GM12878 (cell line): Measurements from ENCODE around the gene ANKRD53. TPM values are rescaled to one million over a fixed set of nuclear protein-coding genes. Genes with fewer than 3 reads are reported as not detected.

Source experiments
- polyA plus RNA-seq, 11 experiments: library from polyadenylated mRNA; depleted of rRNA in 4 of 11; unstranded in 6 of 11; stranded (reverse) in 5 of 11; fragments of >200 nt; fragmentation: Nextera tagmentation in 4 of 11; fragmentation: Illumina TruSeq in 1 of 11; extraction: Ambion mirVana in 4 of 11; extraction: Trizol in 1 of 11; gene quantifications; 1 replicate in 1 of 11; 2 replicates in 10 of 11; pipeline versions ENCODE4 v1.2.1 to v1.2.3, GENCODE V29; 2011 to 2016; ENCODE audit warnings: inconsistent platforms in 2 of 11, missing spikeins in 2 of 11, low read depth in 1 of 11
- small RNA-seq: library from RNA; depleted of rRNA; stranded (forward); fragments of <200 nt; gene quantifications from one replicate; pipeline ENCODE3, GENCODE V24; 2014
- total RNA-seq, 4 experiments: library from RNA; depleted of rRNA in 3 of 4; stranded (reverse); fragments of >200 nt in 3 of 4; fragmentation: Illumina TruSeq in 1 of 4; extraction: Trizol in 1 of 4; gene quantifications; 2 replicates each; pipeline versions ENCODE4 v1.2.1 to v1.2.3, GENCODE V29; 2013 to 2021

Gene ANKRD53
- total and polyA plus RNA-seq, 10 of the 15 experiments (the other 5 are each of a cell fraction or from before 2014, with no cell fraction given), result 0.04 TPM; not detected in 8

Small RNA genes lying within 50 kb of the gene (small RNA-seq; reads per million reads assigned to genes)
- not detected for gene RN7SL160P

Other genes starting within 250 kb of the ANKRD53 start
Only the 7 nearest of the 11 such genes appear.
- not detected in 2 replicates for gene CD207, start 142.8 kb upstream of the ANKRD53 start, total RNA-seq (2014; rRNA removed)
- not detected in 2 replicates for gene CD207, start 142.8 kb upstream of the ANKRD53 start, total RNA-seq (2014; rRNA removed; fragmentation: Illumina TruSeq; extraction: Trizol)
- not detected in 2 replicates for gene CD207, start 142.8 kb upstream of the ANKRD53 start, total RNA-seq (2021)
- gene CD207, start 142.8 kb upstream of the ANKRD53 start, polyA plus RNA-seq (2011; rRNA removed), result not detected in 2 replicates
- not detected in 2 replicates for gene CD207, start 142.8 kb upstream of the ANKRD53 start, polyA plus RNA-seq (2014; fragmentation: Illumina TruSeq; extraction: Trizol)
- not detected for gene CD207, start 142.8 kb upstream of the ANKRD53 start, polyA plus RNA-seq (2014; fragmentation: Nextera tagmentation; extraction: Ambion mirVana)
- gene CD207, start 142.8 kb upstream of the ANKRD53 start, polyA plus RNA-seq (2014; rRNA removed), result not detected in 2 replicates
- not detected for gene CD207, start 142.8 kb upstream of the ANKRD53 start, polyA plus RNA-seq (2016; fragmentation: Nextera tagmentation; extraction: Ambion mirVana)
- not detected in 2 replicates for gene VAX2, start 78.1 kb upstream of the ANKRD53 start, total RNA-seq (2014; rRNA removed)
- not detected in 2 replicates for gene VAX2, start 78.1 kb upstream of the ANKRD53 start, total RNA-seq (2014; rRNA removed; fragmentation: Illumina TruSeq; extraction: Trizol)
- gene VAX2, start 78.1 kb upstream of the ANKRD53 start, total RNA-seq (2021), result not detected in 2 replicates
- gene VAX2, start 78.1 kb upstream of the ANKRD53 start, polyA plus RNA-seq (2011; rRNA removed), result not detected in 2 replicates
- not detected in 2 replicates for gene VAX2, start 78.1 kb upstream of the ANKRD53 start, polyA plus RNA-seq (2014; fragmentation: Illumina TruSeq; extraction: Trizol)
- gene VAX2, start 78.1 kb upstream of the ANKRD53 start, polyA plus RNA-seq (2014; fragmentation: Nextera tagmentation; extraction: Ambion mirVana), result not detected
- gene VAX2, start 78.1 kb upstream of the ANKRD53 start, polyA plus RNA-seq (2014; rRNA removed), result not detected in 2 replicates
- gene VAX2, start 78.1 kb upstream of the ANKRD53 start, polyA plus RNA-seq (2016; fragmentation: Nextera tagmentation; extraction: Ambion mirVana), result not detected
- gene ATP6V1B1, start 42.7 kb upstream of the ANKRD53 start, total RNA-seq (2014; rRNA removed), result not detected in 2 replicates
- gene ATP6V1B1, start 42.7 kb upstream of the ANKRD53 start, total RNA-seq (2014; rRNA removed; fragmentation: Illumina TruSeq; extraction: Trizol), result not detected in 2 replicates
- gene ATP6V1B1, start 42.7 kb upstream of the ANKRD53 start, total RNA-seq (2021), result not detected in 2 replicates
- gene ATP6V1B1, start 42.7 kb upstream of the ANKRD53 start, polyA plus RNA-seq (2011; rRNA removed), result not detected in 2 replicates
- gene ATP6V1B1, start 42.7 kb upstream of the ANKRD53 start, polyA plus RNA-seq (2014; fragmentation: Illumina TruSeq; extraction: Trizol), result not detected in 2 replicates
- not detected for gene ATP6V1B1, start 42.7 kb upstream of the ANKRD53 start, polyA plus RNA-seq (2014; fragmentation: Nextera tagmentation; extraction: Ambion mirVana)
- gene ATP6V1B1, start 42.7 kb upstream of the ANKRD53 start, polyA plus RNA-seq (2014; rRNA removed), result not detected in 2 replicates
- gene ATP6V1B1, start 42.7 kb upstream of the ANKRD53 start, polyA plus RNA-seq (2016; fragmentation: Nextera tagmentation; extraction: Ambion mirVana), result not detected
- gene TEX261, start 16.2 kb downstream of the ANKRD53 start, total RNA-seq (2014; rRNA removed), result 21.1 and 22.3 TPM in 2 replicates
- 25.6 and 29.7 TPM in 2 replicates for gene TEX261, start 16.2 kb downstream of the ANKRD53 start, total RNA-seq (2014; rRNA removed; fragmentation: Illumina TruSeq; extraction: Trizol)
- gene TEX261, start 16.2 kb downstream of the ANKRD53 start, total RNA-seq (2021), result 37.5 and 46.7 TPM in 2 replicates
- 57.0 and 75.6 TPM in 2 replicates for gene TEX261, start 16.2 kb downstream of the ANKRD53 start, polyA plus RNA-seq (2011; rRNA removed)
- gene TEX261, start 16.2 kb downstream of the ANKRD53 start, polyA plus RNA-seq (2014; fragmentation: Illumina TruSeq; extraction: Trizol), result 59.5 and 64.9 TPM in 2 replicates
- gene TEX261, start 16.2 kb downstream of the ANKRD53 start, polyA plus RNA-seq (2014; fragmentation: Nextera tagmentation; extraction: Ambion mirVana), result 10 to 100 TPM in 1 of 2 experiments, 1 to 10 TPM in 1; 5.5 to 11.1 TPM
- gene TEX261, start 16.2 kb downstream of the ANKRD53 start, polyA plus RNA-seq (2014; rRNA removed), result 41.3 and 45.9 TPM in 2 replicates
- gene TEX261, start 16.2 kb downstream of the ANKRD53 start, polyA plus RNA-seq (2016; fragmentation: Nextera tagmentation; extraction: Ambion mirVana), result 10 to 100 TPM; 39.4 to 45.1 TPM
- gene NAGK, start 90.0 kb downstream of the ANKRD53 start, total RNA-seq (2014; rRNA removed), result 110 and 116 TPM in 2 replicates
- gene NAGK, start 90.0 kb downstream of the ANKRD53 start, total RNA-seq (2014; rRNA removed; fragmentation: Illumina TruSeq; extraction: Trizol), result 67.7 and 74.4 TPM in 2 replicates
- gene NAGK, start 90.0 kb downstream of the ANKRD53 start, total RNA-seq (2021), result 123 and 135 TPM in 2 replicates
- 65.3 and 85.5 TPM in 2 replicates for gene NAGK, start 90.0 kb downstream of the ANKRD53 start, polyA plus RNA-seq (2011; rRNA removed)
- 71.3 and 115 TPM in 2 replicates for gene NAGK, start 90.0 kb downstream of the ANKRD53 start, polyA plus RNA-seq (2014; fragmentation: Illumina TruSeq; extraction: Trizol)
- 10 to 100 TPM; 67.8 to 72.5 TPM for gene NAGK, start 90.0 kb downstream of the ANKRD53 start, polyA plus RNA-seq (2014; fragmentation: Nextera tagmentation; extraction: Ambion mirVana)
- 131 and 137 TPM in 2 replicates for gene NAGK, start 90.0 kb downstream of the ANKRD53 start, polyA plus RNA-seq (2014; rRNA removed)
- gene NAGK, start 90.0 kb downstream of the ANKRD53 start, polyA plus RNA-seq (2016; fragmentation: Nextera tagmentation; extraction: Ambion mirVana), result 100 to 1,000 TPM; 121 to 122 TPM
- 19.3 and 23.5 TPM in 2 replicates for gene MCEE, start 151.6 kb downstream of the ANKRD53 start, total RNA-seq (2014; rRNA removed)
- 17.1 and 18.0 TPM in 2 replicates for gene MCEE, start 151.6 kb downstream of the ANKRD53 start, total RNA-seq (2014; rRNA removed; fragmentation: Illumina TruSeq; extraction: Trizol)
- gene MCEE, start 151.6 kb downstream of the ANKRD53 start, total RNA-seq (2021), result 14.4 and 17.3 TPM in 2 replicates
- 19.0 and 24.1 TPM in 2 replicates for gene MCEE, start 151.6 kb downstream of the ANKRD53 start, polyA plus RNA-seq (2011; rRNA removed)
- gene MCEE, start 151.6 kb downstream of the ANKRD53 start, polyA plus RNA-seq (2014; fragmentation: Illumina TruSeq; extraction: Trizol), result 19.3 and 23.2 TPM in 2 replicates
- 10 to 100 TPM; 43.6 to 63.4 TPM for gene MCEE, start 151.6 kb downstream of the ANKRD53 start, polyA plus RNA-seq (2014; fragmentation: Nextera tagmentation; extraction: Ambion mirVana)
- 21.3 and 22.4 TPM in 2 replicates for gene MCEE, start 151.6 kb downstream of the ANKRD53 start, polyA plus RNA-seq (2014; rRNA removed)
- 10 to 100 TPM; 37.7 to 41.9 TPM for gene MCEE, start 151.6 kb downstream of the ANKRD53 start, polyA plus RNA-seq (2016; fragmentation: Nextera tagmentation; extraction: Ambion mirVana)
- 27.7 and 34.3 TPM in 2 replicates for gene MPHOSPH10, start 152.0 kb downstream of the ANKRD53 start, total RNA-seq (2014; rRNA removed)
- 39.7 and 43.0 TPM in 2 replicates for gene MPHOSPH10, start 152.0 kb downstream of the ANKRD53 start, total RNA-seq (2014; rRNA removed; fragmentation: Illumina TruSeq; extraction: Trizol)
- gene MPHOSPH10, start 152.0 kb downstream of the ANKRD53 start, total RNA-seq (2021), result 36.4 and 42.3 TPM in 2 replicates
- 23.8 and 38.7 TPM in 2 replicates for gene MPHOSPH10, start 152.0 kb downstream of the ANKRD53 start, polyA plus RNA-seq (2011; rRNA removed)
- 56.8 and 71.1 TPM in 2 replicates for gene MPHOSPH10, start 152.0 kb downstream of the ANKRD53 start, polyA plus RNA-seq (2014; fragmentation: Illumina TruSeq; extraction: Trizol)
- 10 to 100 TPM; 29.1 to 40.4 TPM for gene MPHOSPH10, start 152.0 kb downstream of the ANKRD53 start, polyA plus RNA-seq (2014; fragmentation: Nextera tagmentation; extraction: Ambion mirVana)
- 30.7 and 37.0 TPM in 2 replicates for gene MPHOSPH10, start 152.0 kb downstream of the ANKRD53 start, polyA plus RNA-seq (2014; rRNA removed)
- gene MPHOSPH10, start 152.0 kb downstream of the ANKRD53 start, polyA plus RNA-seq (2016; fragmentation: Nextera tagmentation; extraction: Ambion mirVana), result 10 to 100 TPM; 44.9 to 46.9 TPM